ENCODE measurements around the gene CRYBG1. TPM values are rescaled to one million over a fixed set of nuclear protein-coding genes. Genes with fewer than 3 reads are reported as not detected.
"Not testable (repeated sequence)": the region's sequence is repeated elsewhere in the genome, so short reads cannot be mapped to it uniquely, and the experiment has no call there.

Gene CRYBG1
- total and polyA plus RNA-seq, 2 donors = 6.6 to 32.4 TPM

DNA sequence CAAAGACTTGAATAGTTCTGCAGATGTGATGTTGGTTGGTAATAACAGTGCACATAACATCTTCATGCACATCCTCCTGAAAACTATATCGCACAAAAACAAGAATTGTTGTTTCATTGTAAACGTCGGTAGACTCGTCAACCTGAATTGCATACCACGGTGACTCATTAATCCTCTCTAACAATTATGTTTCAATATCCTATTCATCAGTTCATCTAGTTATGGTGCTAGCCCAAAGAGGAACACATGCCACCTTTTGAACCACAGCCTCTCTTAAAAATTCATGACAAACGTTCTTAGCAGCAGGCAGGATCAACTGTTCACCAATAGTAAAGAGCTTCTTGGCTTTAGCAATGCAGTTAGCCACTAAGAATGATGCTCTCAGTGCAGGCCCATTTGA is 25.0 kb downstream of the CRYBG1 start:
- Histone ChIP-seq H3K4me3 (ENCODE audit: low read depth, low read length) (no peak overlapping the region), H3K4me1 (ENCODE audit: insufficient read depth) (no peaks in the 10 kb centered on the region), H3K36me3 (ENCODE audit: insufficient read depth) (no peaks in the 10 kb centered on the region), H3K27ac (ENCODE audit: low read depth) (no peak overlapping the region)
- no peak for DNase-seq (ENCODE audit: extremely low spot score)
- WGBS = 85% methylated on average over 6 of the region's 6 CpGs

DNA sequence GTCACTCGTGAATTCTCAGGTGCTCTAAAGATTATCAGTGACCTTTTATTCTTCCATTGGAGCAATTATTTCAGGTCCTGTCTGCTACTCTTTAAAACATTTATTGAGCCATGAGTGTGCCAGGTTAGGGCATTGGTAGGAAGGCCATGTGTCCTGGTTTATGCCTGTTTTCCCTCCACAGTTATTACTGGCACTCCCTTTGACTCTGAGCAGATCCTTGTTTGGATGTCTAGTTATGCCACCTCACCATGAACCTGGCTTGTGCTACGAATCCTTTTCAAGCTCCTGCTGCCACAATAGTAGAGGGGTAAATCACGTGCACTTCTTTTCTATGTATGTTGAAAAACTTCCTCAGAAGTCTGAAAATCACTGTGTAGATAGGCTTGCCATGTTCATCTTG is 27.4 kb downstream of the CRYBG1 start:
- no peak overlapping the region for H3K27ac ChIP-seq (ENCODE audit: low read depth)
- H3K36me3 ChIP-seq (ENCODE audit: insufficient read depth) = no peaks in the 10 kb centered on the region
- no peak overlapping the region for H3K4me3 ChIP-seq (ENCODE audit: low read depth, low read length)
- 82% methylated on average over 3 of the region's 3 CpGs for WGBS
- no peaks in the 10 kb centered on the region for H3K4me1 ChIP-seq (ENCODE audit: insufficient read depth)
- no peak for DNase-seq (ENCODE audit: extremely low spot score)

DNA sequence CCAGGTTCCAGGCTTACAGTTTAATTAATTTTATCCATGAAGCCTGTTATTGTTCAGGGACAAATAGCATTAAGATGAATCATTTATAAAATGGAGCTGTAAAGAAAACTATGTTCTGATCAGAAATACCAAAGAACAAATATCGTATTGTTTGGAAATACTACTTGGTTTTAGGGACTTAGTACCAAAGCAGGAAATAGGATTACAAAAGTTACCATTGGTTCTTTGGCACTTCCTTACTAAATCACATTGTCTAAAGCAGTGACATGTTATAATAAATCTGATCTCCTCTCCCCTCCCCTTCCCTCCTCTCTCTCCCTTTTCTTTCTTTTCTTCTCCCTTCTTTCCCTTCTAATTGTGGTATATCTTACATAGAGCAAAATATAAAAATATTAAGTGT is 29.6 kb downstream of the CRYBG1 start:
- 73% methylated on average over 1 of the region's 1 CpG for WGBS
- no peaks in the 10 kb centered on the region for H3K4me1 ChIP-seq (ENCODE audit: insufficient read depth)
- no peak for DNase-seq (ENCODE audit: extremely low spot score)

DNA sequence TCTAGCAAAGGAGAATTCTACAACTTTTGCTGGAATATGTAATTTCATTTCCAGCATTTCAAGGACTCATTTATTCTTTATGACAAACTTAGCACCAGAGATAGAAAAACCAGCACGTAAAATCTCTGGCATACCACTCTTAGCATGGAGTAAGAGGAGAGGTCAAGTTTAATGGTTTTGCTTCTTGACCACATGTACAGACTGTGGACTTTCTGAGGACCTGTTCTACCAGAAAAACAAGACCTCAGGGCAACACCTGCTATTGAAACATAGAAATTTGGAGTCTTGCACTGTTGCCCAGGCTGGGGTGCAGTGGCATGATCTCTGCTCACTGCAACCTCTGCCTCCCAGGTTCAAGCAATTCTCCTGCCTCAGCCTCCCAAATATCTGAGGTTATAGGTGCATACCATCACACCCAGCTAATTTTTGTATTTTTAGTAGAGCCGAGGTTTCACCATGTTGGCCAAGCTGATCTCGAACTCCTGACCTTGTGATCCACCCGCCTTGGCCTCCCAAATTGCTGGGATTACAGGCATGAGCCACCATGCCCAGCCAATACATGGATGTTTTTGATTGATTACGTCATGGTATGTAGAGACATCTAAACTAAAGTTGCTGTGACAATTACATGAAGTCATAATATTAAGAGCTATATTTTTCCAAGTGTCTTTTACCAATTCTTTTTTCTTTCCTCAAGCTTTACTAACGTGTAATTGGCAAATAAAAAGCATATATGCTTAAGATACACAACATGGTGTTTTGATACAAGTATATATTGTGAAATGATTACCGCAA is 36.1 kb downstream of the CRYBG1 start:
- Histone ChIP-seq H3K27ac (ENCODE audit: low read depth) (no peak overlapping the region), H3K4me1 (ENCODE audit: insufficient read depth) (no peaks in the 10 kb centered on the region), H3K4me3 (ENCODE audit: low read depth, low read length) (no peak overlapping the region), H3K36me3 (ENCODE audit: insufficient read depth) (no peaks in the 10 kb centered on the region)
- WGBS = 79% methylated on average over 7 of the region's 7 CpGs
- no peak for DNase-seq (ENCODE audit: extremely low spot score)

More for the DNA sequence above, 29.6 kb downstream of the CRYBG1 start:
- Histone ChIP-seq H3K36me3 (ENCODE audit: insufficient read depth) (no peaks in the 10 kb centered on the region), H3K27ac (ENCODE audit: low read depth) (no peak overlapping the region), H3K4me3 (ENCODE audit: low read depth, low read length) (no peak overlapping the region)

DNA sequence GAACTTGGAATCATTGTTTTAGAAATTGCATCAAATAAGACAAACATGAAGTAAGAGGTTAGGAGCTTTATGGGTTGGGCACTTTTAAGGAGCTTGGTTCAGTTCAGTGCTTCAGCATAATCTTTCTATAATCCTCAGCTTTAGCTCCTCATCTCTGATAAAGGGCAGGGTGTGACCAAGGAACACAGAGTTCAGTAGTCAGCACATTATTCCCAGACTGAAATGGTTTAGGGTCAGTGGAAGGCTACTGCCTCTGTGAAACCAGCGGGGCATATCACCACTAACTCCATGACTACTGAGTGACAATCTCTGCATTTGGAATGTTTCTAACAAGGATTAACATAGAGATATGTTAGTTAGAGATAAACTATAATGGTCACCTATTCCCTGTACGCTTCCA is 36.9 kb downstream of the CRYBG1 start:
- H3K27ac ChIP-seq (ENCODE audit: low read depth) = no peak overlapping the region
- no peaks in the 10 kb centered on the region for H3K4me1 ChIP-seq (ENCODE audit: insufficient read depth)
- DNase-seq (ENCODE audit: extremely low spot score) = no peak
- 79% methylated on average over 2 of the region's 2 CpGs for whole genome bisulfite sequencing
- H3K4me3 ChIP-seq (ENCODE audit: low read depth, low read length) = no peak overlapping the region
- no peaks in the 10 kb centered on the region for H3K36me3 ChIP-seq (ENCODE audit: insufficient read depth)

DNA sequence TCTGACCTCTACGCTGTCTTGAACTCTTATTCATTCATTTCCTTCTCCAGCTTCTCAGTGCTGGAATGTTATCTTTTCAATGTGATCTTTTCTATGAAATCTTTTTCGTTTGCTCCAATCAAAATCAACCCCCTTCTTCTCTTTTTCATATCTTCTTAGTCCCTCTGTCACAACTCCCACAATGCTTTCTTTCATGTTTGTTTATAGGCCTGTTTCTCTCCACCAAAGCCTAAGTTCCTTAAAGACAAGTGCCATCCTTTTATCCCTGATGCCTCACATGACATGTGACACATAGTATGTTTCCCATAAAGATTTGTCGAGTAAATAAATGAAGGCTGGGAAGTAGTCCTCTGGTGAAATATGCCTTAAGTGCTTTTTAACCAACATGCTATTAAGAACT is 38.1 kb downstream of the CRYBG1 start:
- DNase-seq (ENCODE audit: extremely low spot score) = no peak
- H3K4me3 ChIP-seq (ENCODE audit: low read depth, low read length) = no peak overlapping the region
- H3K27ac ChIP-seq (ENCODE audit: low read depth) = no peak overlapping the region
- H3K36me3 ChIP-seq (ENCODE audit: insufficient read depth) = no peaks in the 10 kb centered on the region
- no peaks in the 10 kb centered on the region for H3K4me1 ChIP-seq (ENCODE audit: insufficient read depth)
- WGBS = 56% methylated on average over 3 of the region's 3 CpGs

DNA sequence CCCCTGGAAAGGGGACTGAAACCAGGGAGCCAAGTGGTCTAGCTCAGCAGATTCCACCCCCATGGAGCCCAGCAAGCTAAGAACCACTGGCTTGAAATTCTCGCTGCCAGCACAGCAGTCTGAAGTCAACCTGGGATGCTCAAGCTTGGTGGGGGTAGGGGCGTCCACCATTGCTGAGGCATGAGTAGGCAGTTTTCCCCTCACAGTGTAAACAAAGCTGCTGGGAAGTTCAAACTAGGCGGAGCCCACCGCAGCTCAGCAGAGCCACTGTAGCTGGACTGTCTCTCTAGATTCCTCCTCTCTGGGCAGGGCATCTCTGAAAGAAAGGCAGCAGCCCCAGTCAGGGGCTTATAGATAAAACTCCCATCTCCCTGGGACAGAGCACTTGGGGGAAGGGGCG is 44.5 kb downstream of the CRYBG1 start:
- 59% methylated on average over 5 of the region's 5 CpGs for WGBS

DNA sequence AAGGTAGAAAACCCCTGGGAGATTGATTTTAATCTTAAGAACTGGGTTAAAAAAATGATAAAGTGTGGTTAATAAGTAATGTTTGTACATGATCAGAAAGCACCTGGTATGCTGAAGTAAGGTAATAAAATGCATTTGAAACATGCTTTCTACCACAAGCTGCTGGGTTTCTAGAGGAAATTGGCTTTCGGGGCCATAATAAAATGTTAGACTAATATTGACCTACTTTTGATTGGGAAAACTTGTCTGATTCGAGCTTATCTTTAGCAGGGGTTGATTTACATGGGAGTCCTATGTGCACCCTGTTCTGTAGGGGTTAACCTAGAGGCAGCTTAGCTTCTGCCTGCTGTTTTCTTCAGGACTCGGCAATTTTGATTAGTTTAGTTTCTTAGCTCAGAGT is 50.5 kb downstream of the CRYBG1 start:
- no peaks in the 10 kb centered on the region for H3K36me3 ChIP-seq (ENCODE audit: insufficient read depth)
- no peak for DNase-seq (ENCODE audit: extremely low spot score)
- H3K4me1 ChIP-seq (ENCODE audit: insufficient read depth) = peaks cover 2% of the 10 kb centered on the region
- WGBS = 63% methylated on average over 3 of the region's 3 CpGs
- H3K4me3 ChIP-seq (ENCODE audit: low read depth, low read length) = no peak overlapping the region
- H3K27ac ChIP-seq (ENCODE audit: low read depth) = no peak overlapping the region

More for the DNA sequence above, 44.5 kb downstream of the CRYBG1 start:
- H3K4me3 ChIP-seq (ENCODE audit: low read depth, low read length); DNase-seq (ENCODE audit: extremely low spot score); H3K27ac ChIP-seq (ENCODE audit: low read depth); H3K4me1 ChIP-seq (ENCODE audit: insufficient read depth); H3K36me3 ChIP-seq (ENCODE audit: insufficient read depth): not testable (repeated sequence)

DNA sequence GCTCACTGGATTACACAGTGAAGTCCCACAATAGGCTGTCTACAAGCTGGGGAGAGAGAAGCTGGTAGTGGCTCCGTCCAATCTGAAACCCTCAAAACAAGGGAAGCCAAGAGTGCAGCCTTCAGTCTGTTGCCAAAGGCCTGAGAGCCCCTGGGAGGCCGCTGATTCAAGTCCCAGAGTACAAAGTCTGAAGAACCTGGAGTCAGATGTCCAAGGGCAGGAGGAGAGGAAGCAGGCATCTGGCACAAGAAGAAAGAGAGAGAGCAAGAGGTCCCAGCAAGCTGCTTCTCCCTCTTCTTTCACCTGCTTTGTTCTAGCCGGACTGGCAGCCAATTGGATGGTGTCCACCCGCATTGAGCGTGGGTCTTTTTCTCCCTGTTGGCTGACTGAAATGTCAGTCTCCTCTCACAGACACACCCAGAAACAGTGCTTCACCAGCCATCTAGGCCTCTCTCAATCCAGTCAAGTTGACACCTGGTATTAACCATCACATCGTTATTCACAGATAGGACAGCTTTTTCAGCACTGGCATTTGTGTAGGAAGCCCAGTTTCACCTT is 51.2 kb downstream of the CRYBG1 start:
- Histone ChIP-seq H3K4me3 (ENCODE audit: low read depth, low read length) (no peak overlapping the region), H3K36me3 (ENCODE audit: insufficient read depth) (no peaks in the 10 kb centered on the region), H3K27ac (ENCODE audit: low read depth) (peak overlapping the region; percentile 1), H3K4me1 (ENCODE audit: insufficient read depth) (peaks cover 2% of the 10 kb centered on the region)
- DNase-seq (ENCODE audit: extremely low spot score) = no peak
- WGBS = 67% methylated on average over 6 of the region's 6 CpGs

DNA sequence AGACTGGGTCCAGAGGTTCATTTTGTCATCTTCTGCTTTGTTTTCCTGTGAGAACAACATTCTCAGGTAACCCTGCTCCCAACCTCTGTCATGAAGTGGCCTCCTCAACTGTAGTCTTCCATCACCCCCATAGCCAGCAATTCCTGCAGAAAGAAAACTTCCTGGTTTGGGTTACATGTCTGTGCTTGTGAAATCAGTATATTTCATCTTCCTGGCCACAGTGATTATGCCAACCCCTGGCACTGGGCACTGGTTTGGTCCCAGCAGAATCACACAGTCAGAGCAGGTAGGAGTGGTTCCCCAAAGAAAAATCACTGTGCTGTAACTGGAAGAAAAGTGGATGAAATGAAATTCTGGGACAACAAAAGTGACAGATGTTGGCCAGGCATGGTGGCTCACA is 52.5 kb downstream of the CRYBG1 start:
- H3K4me1 ChIP-seq (ENCODE audit: insufficient read depth) = peaks cover 2% of the 10 kb centered on the region
- no peak overlapping the region for H3K4me3 ChIP-seq (ENCODE audit: low read depth, low read length)
- H3K27ac ChIP-seq (ENCODE audit: low read depth) = peak overlapping the region; percentile 14
- no peak for DNase-seq (ENCODE audit: extremely low spot score)
- H3K36me3 ChIP-seq (ENCODE audit: insufficient read depth) = no peaks in the 10 kb centered on the region

DNA sequence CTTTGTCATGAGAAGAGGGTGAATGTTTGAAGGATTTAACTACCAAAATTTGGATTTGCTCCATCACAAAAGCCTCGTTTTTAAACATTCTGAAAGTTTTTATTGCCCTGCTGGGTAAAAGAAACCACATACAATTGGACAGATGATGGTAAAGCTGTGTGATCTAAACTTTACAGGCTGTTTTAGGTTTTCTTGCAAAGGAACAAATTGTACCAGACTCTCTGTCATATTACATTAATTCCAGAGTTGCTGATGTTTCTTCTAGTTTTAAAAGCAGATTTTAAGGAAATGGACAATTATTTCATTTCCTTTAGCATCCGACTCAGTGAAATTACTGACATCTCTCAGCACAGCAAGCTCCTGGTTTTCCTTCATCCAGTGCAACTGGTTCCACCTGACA is 53.2 kb downstream of the CRYBG1 start:
- H3K4me1 ChIP-seq (ENCODE audit: insufficient read depth) = peaks cover 2% of the 10 kb centered on the region
- DNase-seq (ENCODE audit: extremely low spot score) = no peak
- 25% methylated on average over 2 of the region's 2 CpGs for WGBS
- H3K27ac ChIP-seq (ENCODE audit: low read depth) = no peak overlapping the region
- no peaks in the 10 kb centered on the region for H3K36me3 ChIP-seq (ENCODE audit: insufficient read depth)
- no peak overlapping the region for H3K4me3 ChIP-seq (ENCODE audit: low read depth, low read length)

DNA sequence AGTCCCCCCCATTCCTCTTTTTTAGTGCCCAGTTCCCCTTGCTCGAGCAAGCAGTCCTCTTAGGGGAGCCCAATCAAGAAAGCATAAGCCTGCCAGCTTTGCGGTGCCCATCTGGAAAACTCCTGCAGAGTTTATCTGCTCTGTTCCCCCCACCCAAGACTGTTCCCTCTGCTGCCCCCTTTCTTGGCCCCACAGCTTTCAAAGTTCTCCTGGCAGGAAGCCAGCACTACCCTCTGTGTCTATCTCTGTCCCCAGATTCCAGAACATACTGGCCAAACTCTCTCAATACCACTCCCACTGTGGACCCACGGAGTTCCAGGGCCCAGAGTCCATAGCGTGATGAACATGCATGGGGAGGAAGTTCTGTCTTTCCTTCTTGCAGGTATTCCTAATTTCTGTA is 55.4 kb downstream of the CRYBG1 start:
- no peak overlapping the region for H3K4me3 ChIP-seq (ENCODE audit: low read depth, low read length)
- peak overlapping the region; percentile 49 for H3K27ac ChIP-seq (ENCODE audit: low read depth)
- H3K36me3 ChIP-seq (ENCODE audit: insufficient read depth) = no peaks in the 10 kb centered on the region
- H3K4me1 ChIP-seq (ENCODE audit: insufficient read depth) = peaks cover 6% of the 10 kb centered on the region
- no peak for DNase-seq (ENCODE audit: extremely low spot score)
- WGBS = 76% methylated on average over 4 of the region's 4 CpGs

DNA sequence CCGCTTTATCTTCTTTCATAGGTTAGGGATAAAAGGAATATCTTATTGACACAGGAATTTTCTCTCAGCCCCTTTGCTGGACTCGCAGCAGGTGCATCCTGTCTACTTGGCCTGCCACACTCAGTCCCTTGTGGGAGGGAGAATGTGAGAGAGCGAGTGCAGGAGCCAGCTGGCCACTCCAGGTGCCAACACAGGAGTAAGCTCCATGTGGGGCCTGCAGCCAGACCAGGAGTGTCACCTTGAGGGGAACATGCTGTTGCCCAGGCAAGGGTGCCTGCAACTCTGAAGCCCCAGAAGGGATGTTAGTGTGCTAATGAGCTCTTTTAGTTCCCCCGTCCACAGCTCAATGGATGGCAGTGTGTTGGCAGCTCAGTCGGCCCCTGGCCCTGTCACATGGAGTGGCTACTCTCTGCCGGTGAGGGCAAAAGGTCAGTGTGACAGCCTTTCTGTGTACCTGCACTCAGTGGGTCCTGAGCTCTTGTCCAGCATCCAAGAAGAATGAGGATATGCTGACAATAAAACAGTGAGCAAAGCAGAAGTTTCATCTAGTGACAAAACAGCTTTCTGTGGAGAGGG is 57.1 kb downstream of the CRYBG1 start:
- H3K27ac ChIP-seq (ENCODE audit: low read depth) = no peak overlapping the region
- DNase-seq (ENCODE audit: extremely low spot score) = no peak
- 74% methylated on average over 6 of the region's 6 CpGs for WGBS
- peaks cover 8% of the 10 kb centered on the region for H3K4me1 ChIP-seq (ENCODE audit: insufficient read depth)
- no peak overlapping the region for H3K4me3 ChIP-seq (ENCODE audit: low read depth, low read length)
- H3K36me3 ChIP-seq (ENCODE audit: insufficient read depth) = no peaks in the 10 kb centered on the region

DNA sequence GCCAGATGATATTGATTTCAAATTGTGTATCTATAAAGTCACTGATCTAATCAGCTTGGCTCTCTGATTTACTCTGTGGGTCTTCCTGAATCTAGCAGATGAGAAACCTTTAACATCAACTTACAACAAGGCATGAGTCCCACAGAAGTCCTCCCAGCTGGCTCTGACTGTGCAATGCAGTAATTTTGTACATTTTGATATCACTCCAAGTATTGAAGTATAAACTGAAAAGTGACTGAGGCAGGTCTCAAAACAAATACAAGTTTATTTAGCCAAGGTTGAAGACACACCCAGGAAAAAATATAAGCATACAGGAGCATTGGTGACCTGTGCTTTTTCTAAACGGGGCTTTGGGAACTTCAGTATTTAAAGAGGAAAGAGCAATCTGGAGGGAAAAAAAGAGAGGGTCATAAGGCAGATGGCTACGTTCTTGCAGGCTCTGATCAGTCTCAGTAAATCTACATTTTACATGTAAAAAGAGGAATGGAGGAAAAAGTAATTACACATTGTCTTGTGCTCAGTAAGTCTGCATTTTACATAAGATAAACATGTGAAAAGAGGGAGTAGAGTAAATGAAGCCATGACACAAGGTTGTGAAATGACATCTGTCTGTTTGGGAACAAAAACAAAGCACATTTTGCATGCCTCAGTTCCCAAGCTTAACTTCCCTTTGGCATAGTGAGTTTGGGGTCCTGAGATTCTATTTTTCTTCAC is 59.5 kb downstream of the CRYBG1 start:
- Histone ChIP-seq H3K27ac (ENCODE audit: low read depth) (no peak overlapping the region), H3K36me3 (ENCODE audit: insufficient read depth) (no peaks in the 10 kb centered on the region), H3K4me3 (ENCODE audit: low read depth, low read length) (no peak overlapping the region), H3K4me1 (ENCODE audit: insufficient read depth) (peaks cover 6% of the 10 kb centered on the region)
- 23% methylated on average over 2 of the region's 2 CpGs for WGBS
- no peak for DNase-seq (ENCODE audit: extremely low spot score)

All from urinary bladder (tissue), 4 donors.